BLaER1 treated with 17β-estradiol and CSF1 and Interleukin-3, amounts not matched to agents 10 nM and 100 nM (cell line): Measurements from ENCODE around the gene SIM2.

Experiments used
- H3K27ac ChIP-seq, 11 experiments: shearing (Covaris generic); formaldehyde crosslinking; 2 replicates each; pipeline ENCODE4 v1.8.1; 2022
- H3K27me3 ChIP-seq, 11 experiments: shearing (Covaris generic); formaldehyde crosslinking; 2 replicates each; pipeline ENCODE4 v1.8.1; 2022
- H3K36me3 ChIP-seq, 11 experiments: shearing (Covaris generic); formaldehyde crosslinking; 2 replicates each; pipeline ENCODE4 v1.8.1; 2022
- H3K4me1 ChIP-seq, 10 experiments: shearing (Covaris generic); formaldehyde crosslinking; 2 replicates each; pipeline ENCODE4 v1.8.1; 2022
- H3K4me2 ChIP-seq, 11 experiments: shearing (Covaris generic); formaldehyde crosslinking; 2 replicates each; pipeline ENCODE4 v1.8.1; 2022
- H3K4me3 ChIP-seq, 10 experiments: shearing (Covaris generic); formaldehyde crosslinking; 2 replicates each; pipeline ENCODE4 v1.8.1; 2022
- H3K9ac ChIP-seq, 11 experiments: shearing (Covaris generic); formaldehyde crosslinking; 2 replicates each; pipeline ENCODE4 v1.8.1; 2022
- H3K9me3 ChIP-seq, 11 experiments: shearing (Covaris generic); formaldehyde crosslinking; replicated peaks in 1 of 11; 2 replicates each; pipeline ENCODE4 v1.8.1; 2022
- H4K20me1 ChIP-seq, 11 experiments: shearing (Covaris generic); formaldehyde crosslinking; 2 replicates each; pipeline ENCODE4 v1.8.1; 2022
- Cebpa-rat ChIP-seq, 11 experiments: shearing (Covaris generic); IDR thresholded peaks; 2 replicates each; pipeline ENCODE4 v1.8.1; 2022

Gene SIM2

GRCh38 chr21:36706482-36706852 is 7.6 kb downstream of the SIM2 start:
- Histone ChIP-seq H3K36me3 (no peaks in the 10 kb centered on the region), H4K20me1 (peaks cover 0 to 99% (median 90%) of the 10 kb centered on the region in 11 experiments; a peak in 17 of 22 replicates), H3K4me1 (peaks cover 7 to 34% (median 19%) of the 10 kb centered on the region in 10 experiments; a peak in 16 of 20 replicates), H3K27ac (no peak overlapping the region), H3K9me3 (peaks cover 0 to 26% (median 15%) of the 10 kb centered on the region in 11 experiments; a peak in 14 of 22 replicates), H3K9ac (no peak overlapping the region), H3K4me2 (peak overlapping the region in 7 of 11 experiments; percentile 1 to 44 (median 20); a peak in 9 of 22 replicates), H3K27me3 (peaks cover 100% of the 10 kb centered on the region in 11 experiments), H3K4me3 (no peak overlapping the region)
- TF ChIP-seq Cebpa-rat (IDR thresholded peaks at IDR 0.05), result no peak

GRCh38 chr21:36706951-36707762 is 8.2 kb downstream of the SIM2 start:
- peaks cover 7 to 34% (median 18%) of the 10 kb centered on the region in 10 experiments; a peak in 16 of 20 replicates for H3K4me1 ChIP-seq
- H3K36me3 ChIP-seq, result no peaks in the 10 kb centered on the region
- TF ChIP-seq Cebpa-rat (IDR thresholded peaks at IDR 0.05), result no peak
- no peak overlapping the region for H3K4me3 ChIP-seq
- H3K9ac ChIP-seq, result no peak overlapping the region
- no peak overlapping the region; a peak in 1 of 22 replicates for H3K4me2 ChIP-seq
- H4K20me1 ChIP-seq, result peaks cover 0 to 95% (median 83%) of the 10 kb centered on the region in 11 experiments; a peak in 17 of 22 replicates
- peaks cover 0 to 26% (median 15%) of the 10 kb centered on the region in 11 experiments; a peak in 14 of 22 replicates for H3K9me3 ChIP-seq
- H3K27me3 ChIP-seq, result peaks cover 100% of the 10 kb centered on the region in 11 experiments
- no peak overlapping the region for H3K27ac ChIP-seq

GRCh38 chr21:36707763-36708285 is 8.9 kb downstream of the SIM2 start:
- Histone ChIP-seq H3K9me3 (peaks cover 0 to 26% (median 15%) of the 10 kb centered on the region in 11 experiments; a peak in 14 of 22 replicates), H3K4me2 (no peak overlapping the region), H3K27me3 (peaks cover 100% of the 10 kb centered on the region in 11 experiments), H3K9ac (no peak overlapping the region), H4K20me1 (peaks cover 0 to 92% (median 77%) of the 10 kb centered on the region in 11 experiments; a peak in 17 of 22 replicates), H3K36me3 (no peaks in the 10 kb centered on the region), H3K4me1 (peaks cover 7 to 34% (median 18%) of the 10 kb centered on the region in 10 experiments; a peak in 16 of 20 replicates), H3K27ac (no peak overlapping the region), H3K4me3 (no peak overlapping the region)
- TF ChIP-seq Cebpa-rat (IDR thresholded peaks at IDR 0.05), result no peak

DNA sequence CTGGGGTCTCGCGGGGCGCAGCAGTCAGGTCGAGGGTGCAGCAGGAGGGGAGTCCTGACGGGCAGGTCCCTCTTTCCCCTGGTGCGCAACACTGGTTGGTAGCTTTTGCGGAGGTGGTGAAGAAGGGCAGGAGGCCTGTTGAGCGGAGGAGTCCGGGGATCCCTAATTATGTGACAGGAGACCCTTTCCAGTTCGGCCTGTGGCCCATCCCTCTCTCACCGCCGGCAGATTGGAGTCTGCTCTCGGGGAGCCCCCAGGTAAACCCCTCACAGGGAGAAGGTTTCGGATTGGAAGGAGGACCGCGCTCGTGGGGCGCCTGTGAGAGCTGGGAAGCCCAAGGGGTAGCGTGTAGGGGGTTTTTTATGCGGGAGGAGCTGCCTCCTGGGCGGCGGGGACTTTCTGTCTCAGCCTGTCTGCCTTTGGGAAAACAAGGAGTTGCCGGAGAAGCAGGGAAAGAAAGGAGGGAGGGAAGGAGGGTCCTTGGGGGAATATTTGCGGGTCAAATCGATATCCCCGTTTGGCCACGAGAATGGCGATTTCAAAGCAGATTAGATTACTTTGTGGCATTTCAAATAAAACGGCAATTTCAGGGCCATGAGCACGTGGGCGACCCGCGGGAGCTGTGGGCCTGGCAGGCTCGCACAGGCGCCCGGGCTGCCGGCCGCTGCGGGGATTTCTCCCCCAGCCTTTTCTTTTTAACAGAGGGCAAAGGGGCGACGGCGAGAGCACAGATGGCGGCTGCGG is 9.5 kb downstream of the SIM2 start:
- no peak for TF ChIP-seq Cebpa-rat (IDR thresholded peaks at IDR 0.05)
- Histone ChIP-seq H4K20me1 (peaks cover 0 to 91% (median 70%) of the 10 kb centered on the region in 11 experiments; a peak in 17 of 22 replicates), H3K27me3 (peaks cover 100% of the 10 kb centered on the region in 11 experiments), H3K9ac (no peak overlapping the region), H3K4me2 (no peak overlapping the region), H3K9me3 (peaks cover 0 to 26% (median 15%) of the 10 kb centered on the region in 11 experiments; a peak in 14 of 22 replicates), H3K27ac (no peak overlapping the region), H3K36me3 (no peaks in the 10 kb centered on the region), H3K4me3 (no peak overlapping the region), H3K4me1 (peaks cover 7 to 34% (median 18%) of the 10 kb centered on the region in 10 experiments; a peak in 16 of 20 replicates)

- H3K4me2 ChIP-seq, result peak overlapping the region in 1 of 11 experiments; percentile 81; a peak in 2 of 22 replicates
- H3K27ac ChIP-seq, result no peak overlapping the region
- H3K4me1 ChIP-seq, result peaks cover 7 to 34% (median 17%) of the 10 kb centered on the region in 10 experiments; a peak in 16 of 20 replicates
- no peak for TF ChIP-seq Cebpa-rat (IDR thresholded peaks at IDR 0.05)
- peaks cover 100% of the 10 kb centered on the region in 11 experiments for H3K27me3 ChIP-seq
- peaks cover 0 to 84% (median 63%) of the 10 kb centered on the region in 11 experiments; a peak in 17 of 22 replicates for H4K20me1 ChIP-seq
- no peak overlapping the region for H3K4me3 ChIP-seq
- H3K9me3 ChIP-seq, result peaks cover 0 to 26% (median 15%) of the 10 kb centered on the region in 11 experiments; a peak in 14 of 22 replicates
- H3K36me3 ChIP-seq, result no peaks in the 10 kb centered on the region
- H3K9ac ChIP-seq, result no peak overlapping the region
These were observed 10.3 kb downstream of the SIM2 start for GRCh38 chr21:36709030-36709867.

DNA sequence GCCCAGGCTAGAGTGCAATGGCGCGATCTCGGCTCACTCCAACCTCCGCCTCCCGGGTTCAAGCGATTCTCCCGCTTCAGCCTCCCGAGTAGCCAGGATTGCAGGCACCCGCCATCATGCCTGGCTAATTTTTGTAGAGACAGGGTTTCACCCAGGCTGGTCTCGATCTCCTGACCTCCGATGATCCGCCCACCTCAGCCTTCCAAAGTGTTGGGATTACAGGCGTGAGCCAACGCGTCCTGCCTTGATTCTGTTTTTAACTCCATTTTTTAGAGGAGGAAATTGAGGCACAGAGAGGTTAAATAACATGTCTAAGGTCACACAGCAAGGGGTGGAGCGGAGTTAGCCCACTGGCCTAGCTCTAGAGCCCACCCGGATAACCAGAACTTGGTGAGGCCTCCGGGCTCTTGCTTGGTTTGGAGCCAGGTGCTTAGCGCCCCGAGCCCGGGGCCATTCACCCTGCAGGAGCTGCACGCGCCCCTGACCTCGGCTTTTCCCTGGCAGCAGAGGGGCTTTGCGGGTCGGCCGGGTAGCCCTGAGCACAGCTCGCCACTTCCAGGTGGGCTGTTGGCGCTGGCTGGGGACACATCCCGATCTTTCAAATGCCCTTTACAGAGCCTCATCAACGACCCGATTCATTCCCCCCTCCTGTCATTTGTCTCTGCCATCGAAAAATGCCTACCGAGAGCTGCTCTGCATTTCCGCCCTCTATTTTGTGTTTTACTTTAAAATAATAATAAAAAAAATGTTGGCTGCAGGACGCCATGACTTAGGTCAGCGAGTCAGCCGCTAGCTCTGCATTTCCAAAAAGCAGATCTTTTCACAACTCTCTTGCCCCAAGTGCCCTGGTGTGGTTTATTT is 11.2 kb downstream of the SIM2 start:
- Histone ChIP-seq H4K20me1 (peaks cover 0 to 76% (median 54%) of the 10 kb centered on the region in 11 experiments; a peak in 17 of 22 replicates), H3K4me3 (peak overlapping the region in 3 of 10 experiments; percentile 25 to 39 (median 35); a peak in 5 of 20 replicates), H3K36me3 (no peaks in the 10 kb centered on the region), H3K4me2 (peak overlapping the region in 5 of 11 experiments; percentile 1 to 81 (median 38); a peak in 7 of 22 replicates), H3K9me3 (peaks cover 0 to 26% (median 15%) of the 10 kb centered on the region in 11 experiments; a peak in 14 of 22 replicates), H3K4me1 (peaks cover 0 to 26% (median 12%) of the 10 kb centered on the region in 10 experiments; a peak in 12 of 20 replicates), H3K27me3 (peaks cover 98 to 100% (median 100%) of the 10 kb centered on the region in 11 experiments), H3K27ac (no peak overlapping the region), H3K9ac (no peak overlapping the region)
- TF ChIP-seq Cebpa-rat (IDR thresholded peaks at IDR 0.05), result no peak

- peak overlapping the region in 4 of 11 experiments; percentile 1 to 81 (median 55); a peak in 7 of 22 replicates for H3K4me2 ChIP-seq
- H3K9ac ChIP-seq, result no peak overlapping the region
- H3K4me1 ChIP-seq, result peaks cover 0 to 20% (median 9%) of the 10 kb centered on the region in 10 experiments; a peak in 10 of 20 replicates
- no peak for TF ChIP-seq Cebpa-rat (IDR thresholded peaks at IDR 0.05)
- peak overlapping the region in 3 of 10 experiments; percentile 25 to 39 (median 35); a peak in 4 of 20 replicates for H3K4me3 ChIP-seq
- H3K9me3 ChIP-seq, result peaks cover 0 to 26% (median 15%) of the 10 kb centered on the region in 11 experiments; a peak in 14 of 22 replicates
- H3K27ac ChIP-seq, result no peak overlapping the region
- peaks cover 0 to 70% (median 48%) of the 10 kb centered on the region in 11 experiments; a peak in 17 of 22 replicates for H4K20me1 ChIP-seq
- H3K36me3 ChIP-seq, result no peaks in the 10 kb centered on the region
- peaks cover 96 to 100% (median 100%) of the 10 kb centered on the region in 11 experiments for H3K27me3 ChIP-seq
These were observed 11.8 kb downstream of the SIM2 start for GRCh38 chr21:36710729-36711048.
